Stimulated activated CD4-positive, alpha-beta T cell treated with anti-CD3 and anti-CD28 coated beads, TNF-alpha, amount 100 ng/mL, for 24 hours (primary cell): Measurements from ENCODE around the gene RELN.
"Not testable (repeated sequence)": the region's sequence is repeated elsewhere in the genome, so short reads cannot be mapped to it uniquely, and the experiment has no call there.

Source experiments
- DNase-seq, 3 experiments: peaks; one replicate each; pipeline ENCODE4 v3.0.0-alpha.2; 2020; ENCODE audit warnings: low read depth in 3 of 3

Gene RELN

GRCh38 chr7:103944230-103944900 lies 45.1 kb downstream of the RELN start:
- no peak for DNase-seq

- DNase-seq, result no peak
Measured at GRCh38 chr7:103941976-103942375, 47.5 kb downstream of the RELN start.

GRCh38 chr7:103940382-103941268 lies 48.8 kb downstream of the RELN start:
- no peak for DNase-seq

DNA sequence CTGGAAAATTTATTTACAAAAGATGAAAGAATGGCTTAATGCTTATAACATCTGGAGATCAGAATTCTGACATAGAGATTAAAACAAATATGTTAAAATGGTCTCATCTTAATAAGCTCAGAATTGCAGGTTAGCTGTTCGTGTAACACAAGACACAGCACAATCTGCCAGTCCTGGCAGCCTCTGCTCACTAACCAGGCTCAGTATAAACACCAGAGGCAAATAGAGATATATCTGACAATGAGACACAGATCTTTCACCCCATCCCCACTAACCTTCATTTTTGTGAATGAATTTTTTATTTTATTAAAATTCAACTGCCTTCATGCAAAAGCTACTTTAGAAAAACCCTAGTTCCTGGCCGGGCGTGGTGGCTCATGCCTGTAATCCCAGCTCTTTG lies 51.8 kb downstream of the RELN start:
- DNase-seq, result no peak

- no peak for DNase-seq
Measured at GRCh38 chr7:103936558-103936957, 52.9 kb downstream of the RELN start.

GRCh38 chr7:103934508-103934907 lies 55.0 kb downstream of the RELN start:
- no peak for DNase-seq

DNA sequence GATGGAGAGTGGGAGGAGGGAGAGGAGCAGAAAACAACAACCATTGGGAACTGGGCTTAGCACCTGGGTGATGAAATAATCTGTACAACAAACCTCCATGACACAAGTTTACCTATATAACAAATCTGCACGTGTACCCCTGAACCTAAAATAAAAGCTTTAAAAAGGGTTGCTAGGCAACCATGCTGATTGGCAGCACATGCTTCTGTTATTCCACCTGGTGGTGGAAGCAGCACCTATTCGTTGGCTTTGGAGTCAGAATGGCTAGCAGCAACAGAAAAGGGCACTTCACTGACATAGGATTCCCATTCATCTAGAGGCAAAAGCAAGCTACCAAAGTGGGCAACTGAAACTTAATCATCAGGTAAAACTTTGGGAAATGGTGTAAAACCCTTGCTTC lies 57.1 kb downstream of the RELN start:
- no peak for DNase-seq

DNA sequence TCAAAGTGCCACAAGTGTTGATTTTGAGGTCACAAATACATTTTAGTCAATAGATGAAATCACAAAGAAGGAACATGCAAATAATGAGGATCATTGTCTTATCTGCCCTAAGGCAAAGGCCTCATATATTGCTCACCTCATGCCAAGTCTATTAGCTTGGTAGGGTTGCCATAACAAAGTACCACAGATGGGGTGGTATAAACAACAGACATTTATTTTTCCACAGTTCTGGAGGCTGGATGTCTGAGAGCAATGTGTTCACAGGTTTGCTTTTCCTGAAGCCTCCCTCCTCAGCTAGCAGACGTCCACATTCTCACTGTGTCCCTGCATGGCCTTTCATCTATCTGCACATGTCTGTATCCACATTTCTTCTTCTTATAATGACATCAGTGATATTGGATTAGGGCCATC lies 59.6 kb downstream of the RELN start:
- no peak for DNase-seq

GRCh38 chr7:103928581-103928980 lies 60.9 kb downstream of the RELN start:
- DNase-seq, result no peak

GRCh38 chr7:103924184-103924583 lies 65.3 kb downstream of the RELN start:
- DNase-seq, result no peak

DNA sequence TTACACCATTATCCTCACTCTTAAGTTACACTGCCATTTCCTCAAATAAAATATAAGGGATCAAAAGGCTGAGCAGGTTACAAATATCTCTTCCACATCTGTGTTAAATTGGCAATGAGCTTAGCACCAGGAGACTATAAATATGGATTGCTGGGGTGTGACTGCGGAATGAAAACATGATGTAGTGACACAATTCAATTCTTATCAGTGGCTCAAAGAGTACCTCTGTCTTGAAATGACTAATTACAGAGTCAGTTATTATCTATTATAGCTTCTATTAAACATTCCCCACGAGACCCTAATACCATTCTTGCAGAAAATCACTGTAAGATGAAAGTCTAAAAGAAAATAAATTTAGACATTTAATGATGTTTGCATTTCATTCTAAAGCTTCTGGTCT lies 67.1 kb downstream of the RELN start:
- no peak for DNase-seq

DNA sequence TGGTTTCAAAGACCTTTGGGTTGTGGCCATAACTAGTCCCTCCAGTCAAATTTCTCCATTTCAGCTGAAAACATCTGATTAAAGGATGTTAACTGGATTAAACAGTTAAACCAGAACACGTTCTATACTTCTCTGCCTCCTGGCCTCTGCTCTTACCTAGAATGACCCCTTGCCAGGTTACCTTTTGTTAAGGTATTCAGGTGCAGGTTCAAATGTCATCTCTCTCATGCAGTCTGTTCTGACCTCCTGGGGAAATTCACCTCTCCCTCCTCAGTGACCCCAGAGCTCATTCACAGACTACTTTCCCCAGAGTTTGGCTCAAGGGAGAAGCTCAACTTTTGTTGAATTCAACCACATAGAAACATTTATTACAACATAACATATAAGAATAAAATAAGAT lies 67.8 kb downstream of the RELN start:
- DNase-seq, result no peak

DNA sequence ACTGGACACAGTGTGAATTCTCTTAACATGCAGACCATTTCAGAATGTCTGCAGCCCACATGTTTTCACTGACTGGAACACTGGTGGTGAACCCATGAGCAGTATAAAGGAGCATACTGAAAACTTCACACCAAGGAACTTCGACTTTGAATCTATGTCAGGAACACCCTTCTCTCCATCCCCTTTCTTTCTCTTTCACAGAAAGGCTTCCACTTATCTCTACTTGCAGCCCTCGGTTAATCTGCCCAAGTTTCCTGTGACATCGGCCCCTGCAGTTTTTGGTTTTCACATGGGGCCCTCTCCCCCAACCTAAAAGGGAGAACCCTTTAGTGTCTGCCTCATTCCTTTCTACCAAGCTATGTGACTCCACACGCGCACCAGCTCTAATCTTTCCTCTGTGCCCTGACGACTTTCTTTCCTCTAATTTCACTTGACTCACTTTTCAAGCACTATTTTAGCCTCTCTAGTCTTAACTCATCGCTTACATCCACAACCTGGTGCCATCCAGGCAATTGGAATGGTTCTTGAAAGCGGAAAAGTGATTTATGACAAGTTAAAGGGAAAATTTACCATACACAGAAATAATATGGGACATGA lies 70.1 kb downstream of the RELN start:
- no peak for DNase-seq

DNA sequence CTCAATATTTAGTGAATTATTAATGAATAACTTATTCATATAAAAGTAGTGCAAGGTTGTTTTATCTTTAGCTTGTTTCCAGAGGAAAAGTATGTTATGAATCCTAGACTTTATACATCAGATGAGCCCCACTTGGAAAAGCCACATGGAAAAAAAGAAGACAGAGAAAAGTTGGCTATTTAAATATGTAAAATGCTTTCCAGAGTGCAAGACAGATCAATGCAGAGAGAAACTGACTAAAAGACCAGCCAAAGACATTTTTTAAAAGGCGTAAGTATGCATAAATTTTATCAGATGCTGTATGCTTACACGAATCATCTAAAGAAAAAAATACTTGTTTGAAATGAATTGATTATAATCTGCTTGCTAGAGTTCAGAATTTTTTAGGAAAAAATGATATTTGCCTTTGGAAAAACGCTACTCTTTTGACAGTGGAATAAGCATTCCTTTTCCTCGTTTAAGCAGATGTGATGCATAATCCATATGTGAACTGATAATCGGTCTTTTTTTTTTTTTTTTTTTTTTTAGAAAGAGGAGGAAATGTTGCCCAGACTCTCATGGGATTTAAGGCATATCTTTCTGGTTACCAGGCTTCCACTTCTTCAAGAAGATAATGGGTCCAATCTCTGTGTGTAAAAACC lies 70.7 kb downstream of the RELN start:
- DNase-seq, result no peak

DNA sequence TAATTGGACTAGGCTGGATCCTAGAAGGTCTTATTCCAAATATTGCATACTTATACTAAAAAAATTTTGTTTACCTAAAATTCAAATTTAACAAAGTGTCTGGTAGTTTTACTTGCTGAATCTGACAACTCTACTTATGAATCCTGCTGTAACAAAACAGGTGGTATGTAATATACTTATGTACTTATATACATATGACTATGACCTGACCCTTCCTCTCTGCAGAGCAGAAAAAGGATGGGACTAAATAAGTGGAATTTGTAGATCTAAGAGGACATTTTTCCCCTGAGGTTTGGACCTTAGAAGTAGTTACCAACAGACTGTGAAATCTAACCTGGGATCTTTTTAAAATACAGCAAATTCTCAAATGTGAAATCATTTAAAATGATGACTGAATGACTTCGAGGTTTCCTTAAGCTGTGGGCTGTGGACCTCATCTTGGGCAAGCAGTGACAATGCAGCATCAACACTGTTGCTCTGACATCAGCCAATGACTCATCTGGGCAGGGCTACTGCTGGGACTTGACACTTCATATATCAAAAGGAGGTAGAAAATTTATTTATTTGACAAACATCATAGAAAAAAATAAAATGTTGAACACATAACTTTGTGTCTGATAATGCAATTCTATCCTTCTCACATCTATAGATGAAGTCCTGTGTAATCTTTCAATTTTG lies 73.6 kb downstream of the RELN start:
- DNase-seq, result no peak

DNA sequence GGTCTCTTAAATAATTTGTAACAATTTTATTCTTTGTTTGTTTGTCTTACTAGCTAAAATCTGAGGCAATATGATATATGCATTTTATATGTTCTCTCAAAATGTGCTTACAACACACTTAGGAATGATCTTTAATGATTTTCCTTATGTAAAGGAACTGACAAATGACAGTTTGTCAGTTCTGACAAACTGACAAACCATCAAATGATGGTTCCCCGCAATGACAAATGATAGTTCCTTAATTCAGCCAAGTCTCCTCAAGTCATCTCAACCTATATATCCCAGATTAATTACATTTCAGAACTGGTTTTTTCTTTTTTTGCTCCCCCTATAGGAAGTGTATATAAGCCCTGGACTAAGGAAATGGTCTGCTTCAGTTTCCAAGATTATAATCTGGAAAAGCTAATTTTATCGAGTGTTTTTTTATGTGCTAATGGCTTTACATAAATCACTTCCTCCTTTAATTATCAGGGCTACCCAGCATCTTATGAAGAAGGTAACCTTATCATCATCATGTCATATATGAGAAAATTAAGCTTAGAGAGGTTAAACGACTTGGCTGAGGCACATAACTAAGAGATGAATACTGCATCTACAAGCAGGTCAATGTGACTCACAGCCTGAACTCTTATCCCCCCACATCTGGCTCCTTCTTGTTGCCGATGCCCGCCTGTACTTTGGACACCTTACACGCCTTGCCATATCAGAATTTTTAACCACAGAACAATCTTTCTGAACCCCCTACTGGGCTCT lies 75.1 kb downstream of the RELN start:
- no peak for DNase-seq

DNA sequence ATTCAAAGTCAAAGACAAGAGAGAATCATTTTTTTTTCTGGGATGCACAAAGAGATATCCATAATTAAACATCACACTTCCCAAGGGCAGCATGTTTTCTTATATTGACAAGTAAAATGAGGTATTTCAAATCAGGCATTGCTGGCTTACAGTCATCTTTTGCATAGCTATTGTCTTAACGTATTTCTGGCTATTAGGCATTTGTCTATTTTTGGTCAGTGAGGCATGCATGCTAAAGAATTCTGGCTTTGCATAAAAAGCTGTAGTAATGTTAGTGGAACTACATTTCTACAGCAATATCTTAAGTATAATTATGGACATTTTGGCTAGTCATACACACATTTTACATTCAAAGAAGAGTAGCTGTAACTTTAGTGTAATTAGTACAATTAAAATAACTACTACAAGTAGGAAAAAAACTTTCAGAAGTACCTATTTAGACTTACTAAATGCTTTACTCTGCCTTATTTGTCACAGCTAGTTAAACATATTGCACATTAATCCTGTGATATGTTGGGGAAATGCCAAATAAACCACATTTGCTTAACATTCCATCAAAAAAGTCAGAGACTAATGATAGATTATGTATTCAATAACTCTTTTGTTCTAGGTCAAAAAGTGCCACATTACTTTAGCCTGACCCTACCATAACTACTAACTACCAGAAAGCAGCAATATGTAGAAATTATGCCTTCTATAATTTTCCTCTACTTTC lies 76.4 kb downstream of the RELN start:
- DNase-seq, result no peak

DNA sequence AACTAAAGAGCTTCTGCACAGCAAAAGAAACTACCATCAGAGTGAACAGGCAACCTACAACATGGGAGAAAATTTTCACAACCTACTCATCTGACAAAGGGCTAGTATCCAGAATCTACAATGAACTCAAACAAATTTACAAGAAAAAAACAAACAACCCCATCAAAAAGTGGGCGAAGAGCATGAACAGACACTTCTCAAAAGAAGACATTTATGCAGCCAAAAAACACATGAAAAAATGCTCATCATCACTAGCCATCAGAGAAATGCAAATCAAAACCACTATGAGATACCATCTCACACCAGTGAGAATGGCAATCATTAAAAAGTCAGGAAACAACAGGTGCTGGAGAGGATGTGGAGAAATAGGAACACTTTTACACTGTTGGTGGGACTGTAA lies 78.4 kb downstream of the RELN start:
- not testable (repeated sequence) for DNase-seq

DNA sequence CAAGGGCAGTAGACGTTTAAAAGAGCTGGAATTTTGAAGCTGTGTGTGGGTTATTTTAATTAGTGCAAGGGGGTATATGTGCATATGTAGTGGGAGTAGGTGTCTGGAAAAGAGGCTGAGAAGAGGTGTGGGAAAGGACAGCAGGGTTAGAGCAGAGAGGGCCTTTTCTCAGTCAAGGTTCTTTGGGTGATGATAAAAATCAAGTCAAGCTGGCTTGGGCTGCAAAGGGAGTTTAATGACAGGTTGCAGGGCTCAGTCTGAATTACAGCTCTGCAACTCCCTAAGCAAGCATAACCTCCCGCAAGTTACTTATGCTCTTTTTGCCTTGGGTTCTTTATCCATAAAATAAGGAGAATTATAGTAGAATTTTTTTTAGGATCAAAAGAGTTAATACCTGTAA lies 83.5 kb downstream of the RELN start:
- no peak for DNase-seq

DNA sequence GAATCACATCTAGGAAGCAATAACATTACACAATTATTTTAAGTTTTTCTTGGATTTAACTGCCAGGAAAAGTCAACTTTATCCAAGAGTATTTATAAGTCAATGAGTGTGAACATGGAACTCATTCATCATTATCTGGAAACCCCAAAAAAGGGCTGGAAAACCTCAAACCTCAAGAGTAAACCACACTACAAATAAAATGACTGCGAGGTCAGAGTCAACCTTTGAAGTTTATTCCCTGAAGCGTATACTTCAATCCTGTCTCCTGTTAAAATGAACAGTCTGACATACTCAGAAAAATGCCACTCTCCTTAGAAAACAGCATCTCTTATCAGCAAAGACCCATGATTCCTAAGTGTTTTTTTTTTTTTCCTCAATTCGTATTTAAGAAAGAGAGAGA lies 86.5 kb downstream of the RELN start:
- no peak for DNase-seq
